NCI-H524 treated with DMSO at 0.1 percent for 48 hours (cell line): Measurements from ENCODE around the gene PTPN14.
"Not testable (repeated sequence)": the region's sequence is repeated elsewhere in the genome, so short reads cannot be mapped to it uniquely, and the experiment has no call there.

Source experiments
- DNase-seq: peaks from one replicate; lab custom pipeline; 2025; lab: John Stamatoyannopoulos, UW

Gene PTPN14

DNA sequence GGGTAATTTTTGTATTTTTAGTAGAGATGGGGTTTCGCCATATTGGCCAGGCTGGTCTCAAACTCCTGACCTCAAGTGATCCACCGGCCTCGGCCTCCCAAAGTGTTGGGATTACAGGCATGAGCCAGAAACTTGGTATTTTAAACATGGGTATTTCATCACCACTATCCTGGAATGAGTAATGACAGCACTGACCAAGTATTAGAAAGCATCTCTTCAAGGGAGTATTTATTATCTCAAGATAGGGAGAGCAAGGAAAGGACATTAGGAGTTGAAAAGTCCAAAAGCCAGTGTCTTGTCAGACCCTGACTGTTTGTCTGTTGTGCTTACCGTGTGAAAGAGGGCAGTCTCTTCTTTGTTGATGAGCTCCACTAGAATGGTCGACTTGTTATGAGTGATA lies 156.8 kb downstream of the PTPN14 start:
- not testable (repeated sequence) for DNase-seq

GRCh38 chr1:214393086-214393485 lies 158.3 kb downstream of the PTPN14 start:
- DNase-seq, result no peak

DNA sequence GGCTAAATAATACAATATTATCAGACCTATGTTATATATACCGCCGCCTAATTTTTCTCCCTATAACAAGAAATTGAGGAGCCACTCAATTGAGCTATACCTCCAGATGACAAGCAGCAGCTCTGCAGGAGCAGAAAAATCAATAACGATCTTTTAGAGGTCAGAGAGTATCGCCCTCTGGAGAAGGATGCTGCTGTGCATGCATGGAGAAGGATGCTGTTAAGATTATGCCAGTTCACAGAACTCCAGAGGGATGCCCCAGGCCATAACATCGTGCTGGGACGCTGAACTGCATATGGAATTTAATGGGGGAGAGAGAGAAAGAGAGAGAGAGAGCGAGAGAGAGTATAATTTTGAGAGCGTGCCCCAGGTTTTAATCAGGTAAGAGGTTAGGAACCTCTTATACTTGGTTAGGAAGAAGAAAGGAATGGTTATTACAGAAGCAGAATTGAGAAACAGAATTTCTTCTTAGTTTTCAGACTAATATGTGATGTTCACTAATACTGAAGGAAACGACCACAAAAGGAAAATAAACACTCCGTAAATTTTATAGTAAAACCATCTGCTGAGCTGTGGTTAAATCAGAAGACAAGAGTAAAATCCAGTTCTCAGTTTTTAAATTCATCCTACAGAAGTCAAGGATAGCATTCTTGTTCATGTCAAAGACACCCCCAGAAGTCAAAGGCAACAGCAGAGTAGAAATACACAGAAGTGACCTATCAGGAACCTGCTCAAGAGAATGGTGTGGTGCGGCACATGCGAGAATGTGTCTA lies 159.3 kb downstream of the PTPN14 start:
- no peak for DNase-seq

DNA sequence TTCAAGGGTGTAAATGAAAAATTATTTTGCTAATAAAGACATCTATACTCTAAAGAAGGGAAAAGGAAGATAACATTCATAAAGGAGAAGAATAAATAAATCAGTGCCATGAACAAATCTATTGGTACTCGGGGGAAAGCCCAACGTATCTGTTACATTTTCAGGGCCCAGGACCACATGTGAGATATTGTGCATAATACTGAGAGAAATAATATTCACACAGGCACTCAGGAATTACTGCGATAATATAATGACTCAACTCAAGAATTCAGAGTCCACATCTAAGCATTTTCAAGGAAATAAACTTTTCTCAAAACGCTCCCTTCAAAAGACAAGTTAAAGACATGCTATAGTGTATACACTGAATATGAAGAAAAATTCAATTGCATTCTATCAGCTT lies 161.7 kb downstream of the PTPN14 start:
- DNase-seq, result no peak

DNA sequence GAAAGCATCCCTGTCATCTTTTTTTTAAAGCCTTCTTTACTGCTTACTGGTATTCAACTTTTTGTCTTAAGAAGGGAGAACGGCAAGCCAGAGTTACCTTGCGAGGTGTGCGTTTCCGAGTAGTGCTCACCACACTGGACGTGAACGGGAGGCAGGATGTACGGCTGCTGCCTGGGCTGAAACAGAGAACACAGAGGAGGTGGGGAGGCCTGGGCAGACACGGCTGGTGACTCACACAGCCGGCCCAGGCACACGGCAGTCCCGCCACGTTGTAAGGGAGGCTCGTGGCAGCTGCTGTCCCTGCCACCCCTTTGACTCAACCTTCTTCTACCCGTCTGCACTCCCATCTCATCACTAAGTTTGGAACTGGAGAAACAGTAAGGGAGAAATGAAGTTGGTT lies 164.7 kb downstream of the PTPN14 start:
- DNase-seq, result no peak

DNA sequence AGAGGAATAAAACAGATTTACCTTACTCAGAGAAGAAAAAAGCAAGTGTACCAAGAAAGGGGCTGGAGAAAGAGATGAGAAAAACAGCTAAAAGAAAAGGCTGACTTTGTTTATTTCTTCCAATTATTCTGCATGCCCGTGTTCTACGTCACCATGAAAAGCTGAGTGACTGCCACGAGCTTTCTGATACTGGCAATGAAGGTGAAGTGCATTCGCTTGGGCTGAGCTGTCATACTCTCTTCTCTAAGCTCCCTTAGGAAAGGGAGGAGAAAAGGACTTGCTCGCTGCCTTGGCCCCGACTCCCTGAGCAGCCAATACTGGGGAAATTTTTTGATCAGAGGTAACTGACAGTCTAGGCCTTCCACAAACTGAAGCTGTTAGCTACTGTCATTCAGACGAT lies 165.1 kb downstream of the PTPN14 start:
- DNase-seq, result no peak

DNA sequence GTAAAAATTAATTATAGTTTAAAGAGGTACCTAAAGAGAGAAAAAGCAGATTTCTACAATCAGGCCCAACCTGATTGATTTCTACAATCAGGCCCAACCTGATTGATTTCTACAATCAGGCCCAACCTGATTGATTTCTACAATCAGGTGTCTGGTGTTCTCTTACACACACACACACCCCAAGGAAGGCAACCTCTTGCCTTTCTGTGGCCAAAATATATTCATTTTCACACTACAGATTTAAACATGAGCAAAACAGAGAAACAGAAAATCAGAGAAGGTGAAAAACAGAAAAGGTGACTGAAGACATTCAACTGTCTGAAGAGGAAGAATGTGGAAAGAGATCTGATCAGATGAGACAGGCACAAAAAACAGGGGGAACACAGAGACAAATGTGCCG lies 166.0 kb downstream of the PTPN14 start:
- no peak for DNase-seq

GRCh38 chr1:214384373-214385079 lies 166.9 kb downstream of the PTPN14 start:
- no peak for DNase-seq

- no peak for DNase-seq
Observed at GRCh38 chr1:214383381-214384372, 167.7 kb downstream of the PTPN14 start.

GRCh38 chr1:214380986-214381695 lies 170.3 kb downstream of the PTPN14 start:
- no peak for DNase-seq

DNA sequence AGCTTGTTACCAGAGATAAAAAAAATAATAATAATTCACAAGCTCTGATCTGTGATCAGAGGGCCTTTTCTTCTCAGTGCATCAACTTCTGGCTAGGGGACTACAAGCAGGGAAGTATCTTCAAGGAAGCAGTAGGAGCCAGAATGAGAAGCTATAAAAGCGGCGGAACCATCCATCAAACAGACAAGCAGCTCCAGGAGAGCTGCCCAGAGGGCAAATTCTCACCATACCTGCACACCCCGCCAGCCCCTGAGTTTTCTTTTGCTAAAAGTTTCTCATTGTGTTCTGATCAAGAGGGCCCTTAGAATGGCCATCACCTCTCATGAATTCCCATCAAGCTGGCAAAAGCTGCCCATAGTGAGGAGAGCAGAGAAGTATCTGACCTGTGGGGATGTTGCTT lies 171.0 kb downstream of the PTPN14 start:
- DNase-seq, result no peak

GRCh38 chr1:214379236-214379970 lies 172.0 kb downstream of the PTPN14 start:
- DNase-seq, result no peak

DNA sequence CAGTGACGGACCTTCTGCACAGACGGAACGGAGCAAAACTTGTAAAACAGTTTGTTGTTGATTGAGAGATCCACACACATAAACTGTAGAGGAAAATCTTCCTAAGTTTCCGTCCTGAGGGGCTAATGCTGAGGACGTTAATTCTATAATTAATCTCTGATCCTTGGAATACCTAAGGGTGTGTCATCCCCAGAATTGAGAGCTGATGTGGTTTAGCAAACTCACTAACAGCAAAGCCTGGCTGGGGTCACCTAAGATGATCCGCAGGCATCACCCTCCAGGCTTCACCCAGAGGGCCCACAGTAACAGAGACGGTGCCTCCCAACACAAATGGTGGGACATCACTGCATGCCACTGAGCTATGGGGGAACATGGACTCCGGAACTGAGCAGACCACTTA lies 172.9 kb downstream of the PTPN14 start:
- DNase-seq, result no peak

GRCh38 chr1:214377886-214378285 lies 173.5 kb downstream of the PTPN14 start:
- no peak for DNase-seq

DNA sequence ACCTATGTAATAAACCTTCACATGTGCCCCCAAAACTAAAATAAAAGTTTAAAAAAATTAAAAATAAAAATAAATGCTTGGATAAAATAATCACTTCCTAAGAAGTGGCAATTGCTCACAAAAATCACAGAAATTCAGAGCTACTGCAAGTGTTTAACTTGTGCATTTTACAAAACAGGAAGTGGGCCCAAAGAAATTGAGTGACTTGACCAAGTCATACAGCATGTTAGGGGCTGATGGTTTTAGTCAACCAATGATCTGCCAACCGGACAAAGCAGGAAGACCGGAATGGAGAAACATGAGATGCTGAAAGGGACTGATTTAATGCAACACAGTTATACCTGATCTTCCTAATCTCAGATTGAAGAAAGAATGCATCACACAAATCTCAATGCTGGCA lies 173.9 kb downstream of the PTPN14 start:
- DNase-seq, result no peak

DNA sequence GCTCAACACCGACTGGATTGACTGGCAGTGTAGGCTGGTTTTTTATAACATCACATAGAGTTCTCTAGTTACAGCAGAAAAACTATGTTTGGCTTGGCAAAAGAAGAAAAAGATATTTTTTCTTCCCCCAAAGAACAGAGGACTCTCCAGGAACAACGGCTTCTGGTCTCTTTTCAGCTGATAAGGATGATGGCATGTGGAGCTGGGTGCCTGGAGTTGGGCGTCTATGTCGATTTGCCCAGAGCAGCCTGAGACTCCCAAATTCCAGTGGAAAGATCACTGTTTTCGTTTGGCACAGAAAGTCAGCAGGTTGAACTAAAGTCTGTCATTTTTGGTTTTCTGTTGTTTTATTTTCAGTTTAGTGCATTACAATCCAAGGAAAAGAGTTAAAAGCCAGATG lies 179.3 kb downstream of the PTPN14 start:
- DNase-seq, result no peak

DNA sequence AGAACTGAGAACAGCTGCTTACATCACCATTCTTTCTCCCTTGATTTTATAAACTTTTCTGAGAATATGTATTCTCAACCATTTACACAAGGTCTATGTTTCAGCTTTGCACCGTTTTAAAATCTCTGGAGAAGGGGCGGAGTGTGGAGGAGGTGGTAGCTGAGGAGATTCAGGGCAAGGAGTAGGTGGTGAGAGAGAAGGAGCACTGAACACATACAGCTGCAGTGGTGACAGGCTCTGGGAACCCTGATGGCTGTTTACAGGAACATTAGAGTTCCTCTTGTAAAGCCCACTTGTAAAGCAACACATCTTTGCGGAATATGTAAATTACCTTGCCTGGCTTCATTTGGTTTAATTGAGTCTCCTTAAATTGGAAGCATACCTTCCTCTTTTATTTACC lies 180.8 kb downstream of the PTPN14 start:
- DNase-seq, result no peak

DNA sequence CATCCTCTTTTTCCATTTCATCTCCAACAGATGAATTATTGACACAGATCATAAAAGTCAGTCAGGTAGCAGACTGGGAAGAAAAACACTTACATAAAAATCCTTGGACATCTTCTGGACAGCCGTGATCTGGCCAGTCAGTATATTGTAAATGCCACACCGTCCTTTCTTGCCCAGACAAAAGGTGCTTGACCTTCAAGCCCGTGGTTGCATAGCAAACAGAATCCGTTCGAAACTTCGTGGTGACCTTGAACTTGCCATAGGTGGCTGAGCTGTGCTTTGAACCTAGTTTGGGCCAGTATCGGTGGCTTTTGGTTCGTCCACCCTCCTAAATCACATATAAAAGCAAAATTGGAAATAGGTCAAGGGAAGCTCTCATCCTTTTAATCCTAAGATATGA lies 182.0 kb downstream of the PTPN14 start:
- DNase-seq, result no peak

DNA sequence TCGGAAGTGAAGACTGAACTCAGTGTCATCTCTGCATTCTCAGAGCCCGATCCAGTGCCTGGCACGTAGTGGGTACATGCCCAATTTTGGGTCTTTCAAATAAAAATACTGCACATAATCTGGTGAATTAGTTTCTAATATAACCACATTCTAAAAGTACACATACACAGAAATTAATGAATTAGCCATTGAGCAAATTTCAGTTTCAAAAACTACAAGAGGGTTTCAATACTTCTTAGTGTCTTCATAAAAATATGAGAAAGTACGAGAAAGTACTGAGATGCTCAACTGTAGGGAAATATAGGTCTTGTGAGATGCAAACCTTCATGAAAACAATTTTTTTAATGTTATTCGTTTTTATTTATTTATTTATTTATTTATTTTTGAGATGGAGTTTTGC lies 183.6 kb downstream of the PTPN14 start:
- DNase-seq, result no peak

- no peak for DNase-seq
Observed at GRCh38 chr1:214364786-214365295, 186.6 kb downstream of the PTPN14 start.

- no peak for DNase-seq
Observed at GRCh38 chr1:214364386-214364785, 187.0 kb downstream of the PTPN14 start.
